GM21528 (cell line): Measurements from ENCODE around the gene NUDT4.
A peak's percentile ranks its signal among the peaks of the same experiment; 100 is the strongest.
"Not testable (repeated sequence)": the region's sequence is repeated elsewhere in the genome, so short reads cannot be mapped to it uniquely, and the experiment has no call there.

ENCODE experiments used
- ATAC-seq: cut with Tn5 transposase; IDR thresholded peaks from one replicate; pipeline ENCODE4 v1.9.1; 2021; ENCODE audit warnings: mild to moderate bottlenecking, moderate library complexity; ENCODE audit not compliant: unreplicated experiment, low FRiP score

Gene NUDT4

GRCh38 chr12:93425736-93426411 lies 48.1 kb downstream of the NUDT4 start:
- no peak for ATAC-seq

- ATAC-seq = no peak
Measured at GRCh38 chr12:93426412-93426805, 48.7 kb downstream of the NUDT4 start.

GRCh38 chr12:93427779-93428564 lies 50.2 kb downstream of the NUDT4 start:
- ATAC-seq = no peak

- ATAC-seq = no peak
Measured at GRCh38 chr12:93429448-93429847, 51.7 kb downstream of the NUDT4 start.

- ATAC-seq = no peak
Measured at GRCh38 chr12:93429852-93430251, 52.1 kb downstream of the NUDT4 start.

- no peak for ATAC-seq
Measured at GRCh38 chr12:93430280-93430679, 52.6 kb downstream of the NUDT4 start.

GRCh38 chr12:93432031-93432430 lies 54.3 kb downstream of the NUDT4 start:
- not testable (repeated sequence) for ATAC-seq

- ATAC-seq = no peak
Measured at GRCh38 chr12:93434256-93434865, 56.6 kb downstream of the NUDT4 start.

GRCh38 chr12:93438266-93439050 lies 60.7 kb downstream of the NUDT4 start:
- no peak for ATAC-seq

- ATAC-seq = no peak
Measured at GRCh38 chr12:93440043-93440835, 62.5 kb downstream of the NUDT4 start.

GRCh38 chr12:93441081-93441616 lies 63.4 kb downstream of the NUDT4 start:
- peak; percentile 10 for ATAC-seq

- peak; percentile 78 for ATAC-seq
Measured at GRCh38 chr12:93441617-93442410, 64.1 kb downstream of the NUDT4 start, which contains the start of gene UBE2N. TSS of gene UBE2N (minus strand) at chr12:93441947. CDS start at chr12:93441884, 63 bp downstream.

- ATAC-seq = no peak
Measured at GRCh38 chr12:93442411-93443340, 65.0 kb downstream of the NUDT4 start.

GRCh38 chr12:93443576-93443975 lies 65.9 kb downstream of the NUDT4 start:
- no peak for ATAC-seq

- ATAC-seq = no peak
Measured at GRCh38 chr12:93447555-93448290, 70.0 kb downstream of the NUDT4 start.

- ATAC-seq = no peak
Measured at GRCh38 chr12:93448796-93449195, 71.1 kb downstream of the NUDT4 start.

- no peak for ATAC-seq
Measured at GRCh38 chr12:93449277-93449676, 71.6 kb downstream of the NUDT4 start.
